Heart right ventricle (tissue), 16 donors: ENCODE data around the gene CPA2. TPM values are rescaled to one million over a fixed set of nuclear protein-coding genes. Genes with fewer than 3 reads are reported as not detected.

Experiments used
- ATAC-seq, 8 donors: fragments of 200-7000 bp; cut with Tn5 transposase; one replicate each; pipeline ENCODE4 v1.9.1; 2020; ENCODE audit warnings: mild to moderate bottlenecking in 8 of 8, moderate library complexity in 8 of 8, moderate number of reproducible peaks in 1 of 8
- DNase-seq, 2 donors: peaks; one replicate each; pipeline ENCODE4 v3.0.0-alpha.2; 2020
- H3K27ac ChIP-seq, 10 donors: fragments of 200-600 bp; sonication (generic) in 2 of 10; one replicate each; pipeline versions ENCODE4 v1.5.0 to v1.8.0; 2020 to 2022; ENCODE audit warnings: mild to moderate bottlenecking in 3 of 10
- H3K27me3 ChIP-seq, 7 donors: fragments of 200-600 bp; one replicate each; pipeline ENCODE4 v1.8.0; 2021 to 2022; ENCODE audit warnings: mild to moderate bottlenecking in 2 of 7
- H3K36me3 ChIP-seq, 9 donors: fragments of 200-600 bp; sonication (generic) in 1 of 9; one replicate each; pipeline versions ENCODE4 v1.5.0 to v1.8.0; 2020 to 2022; ENCODE audit warnings: mild to moderate bottlenecking in 2 of 9
- H3K4me1 ChIP-seq, 9 donors: fragments of 200-600 bp; sonication (generic) in 1 of 9; one replicate each; pipeline versions ENCODE4 v1.5.0 to v1.8.0; 2020 to 2022; ENCODE audit warnings: mild to moderate bottlenecking in 4 of 9
- H3K4me3 ChIP-seq, 10 donors: fragments of 200-600 bp; sonication (generic) in 2 of 10; one replicate each; pipeline versions ENCODE4 v1.5.0 to v1.8.0; 2020 to 2022; ENCODE audit warnings: mild to moderate bottlenecking in 7 of 10, moderate library complexity in 2 of 10
- H3K9me3 ChIP-seq, 11 donors: fragments of 200-600 bp in 10 of 11; sonication (generic) in 2 of 11; one replicate each; pipeline versions ENCODE4 v1.5.0 to v1.8.0; 2013 to 2022; ENCODE audit warnings: mild to moderate bottlenecking in 2 of 11, control low read depth in 1 of 11, moderate library complexity in 1 of 11
- WGBS, 2 donors: extraction: QIAGEN DNeasy Blood & Tissue Kit; methylation state at CpG; one replicate each; pipeline ENCODE4 v1.1.7; 2013; ENCODE audit warnings: inconsistent platforms in 1 of 2; 5-methylcytosine and 5-hydroxymethylcytosine counted together
- intact Hi-C, 10 donors: fragments of 100-400 bp; cut with DNase I; formaldehyde crosslinking; loops; one replicate each; pipeline versions ENCODE4 v1.11.1 to v1.14.2; 2022
- polyA plus RNA-seq, 2 donors: library from polyadenylated mRNA; stranded (reverse); fragments of 200-250 nt; gene quantifications; one replicate each; pipeline ENCODE4 v1.2.3, GENCODE V29; 2013
- total RNA-seq, 10 donors: library from RNA; stranded (reverse); fragmentation: NEBNext Ultra II Directional in 3 of 10; extraction: Animal tissue kit (Norgen Biotek cat#: 25700) in 3 of 10; gene quantifications; one replicate each; pipeline versions ENCODE4 v1.2.1 to v1.2.4, GENCODE V29; 2021 to 2023
- TF ChIP-seq, protein P1 (sequence below), 9 donors: fragments of 200-600 bp; sonication (generic) in 2 of 9; IDR thresholded peaks; one replicate each; pipeline versions ENCODE4 v1.5.0 to v1.8.0; 2021 to 2022; ENCODE audit warnings: antibody characterized with exemption in 9 of 9, mild to moderate bottlenecking in 5 of 9, moderate library complexity in 1 of 9
- donor health status: Arrhythmogenic right ventricular cardiomyopathy.
- donor health status: ischemic (EF 13 %, LVEDD 7.1; RV severe dilation, severe dysfunction).
- donor health status: healthy with polysubstance abuse.
- donor health status: DM: no; HTN: yes; CAD: no.
- donor health status: DM: no; HTN: no; CAD: no.
- donor health status: ischemic (EF 25% LVEDD 6.9; RV normal size, moderate dysfunction).
- donor health status: ischemic (EF 25% LVEDD 5.7; RV mildly dilated, moderate dysfunction).
- donor health status: healthy.
- donor health status: DM: yes; HTN: yes; CAD: no.
- donor health status: Ischemic cardiomyopathy.
- donor health status: ischemic (EF 35%, LVEDD 5.7; RV mildly dilated, moderate dysfunction).
- donor health status: nonischemic (EF 11% LVEDD 7.7; RV severe dilation, severe dysfunction).
- donor health status: DM: yes; HTN: yes; CAD: no.
- donor health status: PGD.
- donor health status: ischemic (EF 29% LVEDD 5.4; RV normal size, mild dysfunction).
- donor health status: nonischemic (EF 23%, LVEDD 6.1; RV moderate dilation, normal function).

Gene CPA2
- total and polyA plus RNA-seq, 12 donors: 0.23 to 1.1 (median 0.89) TPM; not detected in 4

DNA sequence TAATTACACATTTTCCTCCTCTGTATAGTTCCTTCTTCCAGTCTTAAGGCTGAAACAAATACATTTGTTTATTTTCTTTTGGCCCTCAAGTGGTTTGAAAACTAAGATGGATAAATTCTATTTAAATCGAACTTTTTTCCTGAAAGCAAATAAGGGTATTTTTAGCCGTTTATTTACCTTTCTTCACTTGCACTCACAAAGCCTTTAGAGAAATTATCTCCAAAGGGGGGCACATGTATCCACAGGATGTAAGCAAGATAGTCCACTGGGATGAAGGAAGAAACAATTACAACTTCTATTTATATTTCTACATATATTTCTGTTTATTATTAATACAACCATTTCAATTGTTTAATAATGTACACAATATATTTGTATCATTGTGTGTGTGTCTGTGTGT lies 36.5 kb downstream of the CPA2 start:
- H3K36me3 ChIP-seq: no peaks in the 10 kb centered on the region
- no peaks in the 10 kb centered on the region for H3K4me1 ChIP-seq
- no peaks in the 10 kb centered on the region for H3K9me3 ChIP-seq
- H3K27ac ChIP-seq: no peak overlapping the region
- H3K4me3 ChIP-seq: no peak overlapping the region
- intact Hi-C loops: no loop called here
- TF ChIP-seq, protein P1, sequence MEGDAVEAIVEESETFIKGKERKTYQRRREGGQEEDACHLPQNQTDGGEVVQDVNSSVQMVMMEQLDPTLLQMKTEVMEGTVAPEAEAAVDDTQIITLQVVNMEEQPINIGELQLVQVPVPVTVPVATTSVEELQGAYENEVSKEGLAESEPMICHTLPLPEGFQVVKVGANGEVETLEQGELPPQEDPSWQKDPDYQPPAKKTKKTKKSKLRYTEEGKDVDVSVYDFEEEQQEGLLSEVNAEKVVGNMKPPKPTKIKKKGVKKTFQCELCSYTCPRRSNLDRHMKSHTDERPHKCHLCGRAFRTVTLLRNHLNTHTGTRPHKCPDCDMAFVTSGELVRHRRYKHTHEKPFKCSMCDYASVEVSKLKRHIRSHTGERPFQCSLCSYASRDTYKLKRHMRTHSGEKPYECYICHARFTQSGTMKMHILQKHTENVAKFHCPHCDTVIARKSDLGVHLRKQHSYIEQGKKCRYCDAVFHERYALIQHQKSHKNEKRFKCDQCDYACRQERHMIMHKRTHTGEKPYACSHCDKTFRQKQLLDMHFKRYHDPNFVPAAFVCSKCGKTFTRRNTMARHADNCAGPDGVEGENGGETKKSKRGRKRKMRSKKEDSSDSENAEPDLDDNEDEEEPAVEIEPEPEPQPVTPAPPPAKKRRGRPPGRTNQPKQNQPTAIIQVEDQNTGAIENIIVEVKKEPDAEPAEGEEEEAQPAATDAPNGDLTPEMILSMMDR (IDR thresholded peaks at IDR 0.05): no peak
- ATAC-seq (no peak), DNase-seq (no peak)
- peaks cover 0 to 5% (median 0%) of the 10 kb centered on the region in 7 donors for H3K27me3 ChIP-seq
- WGBS, 2 donors: 44 to 56% methylated on average over 2 of the region's 2 CpGs

DNA sequence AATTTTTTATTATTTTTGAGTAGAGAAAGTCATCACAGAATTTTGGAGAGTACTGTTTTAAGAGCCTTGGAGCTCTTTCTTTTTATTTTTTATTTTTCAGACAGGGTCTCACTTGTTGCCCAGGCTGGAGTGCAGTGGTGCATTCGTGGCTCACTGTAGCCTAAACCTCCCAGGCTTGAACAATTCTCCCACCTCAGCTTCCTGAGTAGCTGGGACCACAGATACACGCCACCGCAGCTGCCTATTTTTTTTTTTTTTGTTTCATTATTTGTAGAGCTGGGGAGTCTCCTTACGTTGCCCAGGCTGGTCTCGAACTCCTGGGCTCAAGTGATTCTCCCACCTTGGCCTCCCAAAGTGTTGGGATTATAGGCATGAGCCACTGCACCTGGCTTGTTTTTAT lies 36.9 kb downstream of the CPA2 start:
- TF ChIP-seq, protein P1 (IDR thresholded peaks at IDR 0.05): no peak
- peaks cover 0 to 5% (median 0%) of the 10 kb centered on the region in 7 donors for H3K27me3 ChIP-seq
- WGBS, 2 donors: 71 to 79% methylated on average over 5 of the region's 5 CpGs
- DNase-seq (no peak), ATAC-seq (no peak)
- no peaks in the 10 kb centered on the region for H3K9me3 ChIP-seq
- H3K4me1 ChIP-seq: no peaks in the 10 kb centered on the region
- H3K36me3 ChIP-seq: no peaks in the 10 kb centered on the region
- no peak overlapping the region for H3K27ac ChIP-seq
- no peak overlapping the region for H3K4me3 ChIP-seq
- intact Hi-C loops: no loop called here

DNA sequence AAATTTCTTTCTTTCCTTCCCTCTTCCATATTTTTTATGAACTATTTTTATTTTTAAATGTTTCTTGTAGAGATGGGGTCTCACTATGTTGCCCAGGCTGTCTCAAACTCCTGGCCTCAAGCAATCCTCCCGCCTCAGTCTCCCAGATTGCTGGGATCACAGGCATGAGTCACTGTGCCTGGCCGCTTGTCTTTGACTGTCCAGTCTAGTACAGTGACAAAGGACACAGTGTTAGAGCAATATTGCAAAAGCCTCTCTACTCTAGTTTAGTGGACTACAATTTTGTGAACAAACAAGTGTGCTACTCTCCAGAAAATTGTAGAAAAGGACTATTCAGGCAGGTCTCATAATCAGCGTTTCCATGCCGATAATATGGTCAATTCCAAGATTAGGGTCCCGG lies 37.3 kb downstream of the CPA2 start:
- DNase-seq: no peak
- intact Hi-C loops: no loop called here
- no peak overlapping the region for H3K27ac ChIP-seq
- 79 to 87% methylated on average over 5 of the region's 5 CpGs for WGBS, 2 donors
- no peaks in the 10 kb centered on the region for H3K9me3 ChIP-seq
- H3K4me3 ChIP-seq: no peak overlapping the region
- TF ChIP-seq, protein P1 (IDR thresholded peaks at IDR 0.05): no peak
- ATAC-seq: no peak
- no peaks in the 10 kb centered on the region for H3K4me1 ChIP-seq
- no peaks in the 10 kb centered on the region for H3K36me3 ChIP-seq
- H3K27me3 ChIP-seq: peaks cover 0 to 5% (median 0%) of the 10 kb centered on the region in 7 donors

DNA sequence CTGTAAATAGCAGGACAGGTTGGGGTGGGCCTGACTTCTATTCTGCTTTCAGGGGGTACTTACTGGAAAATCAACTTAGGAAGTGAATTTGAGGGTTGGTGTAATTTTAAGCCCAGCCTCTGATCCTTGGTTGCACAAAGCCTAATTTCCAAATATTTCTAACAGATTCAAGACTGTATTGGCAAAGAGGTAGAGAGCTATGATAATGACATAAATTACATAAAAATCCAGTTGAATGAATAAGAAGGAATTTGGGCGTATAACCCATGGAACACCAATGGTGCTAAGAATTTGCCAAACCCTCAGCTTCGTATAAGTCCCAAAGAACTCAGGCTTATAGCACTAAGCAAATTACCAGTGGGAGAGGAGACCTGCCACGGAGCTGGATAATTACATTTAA lies 38.2 kb downstream of the CPA2 start:
- Histone ChIP-seq H3K4me1 (no peaks in the 10 kb centered on the region), H3K36me3 (no peaks in the 10 kb centered on the region), H3K9me3 (no peaks in the 10 kb centered on the region), H3K27ac (no peak overlapping the region), H3K4me3 (no peak overlapping the region), H3K27me3 (peaks cover 0 to 5% (median 0%) of the 10 kb centered on the region in 7 donors)
- WGBS, 2 donors: 92 to 93% methylated on average over 3 of the region's 3 CpGs
- ATAC-seq (no peak), DNase-seq (no peak)
- TF ChIP-seq, protein P1 (IDR thresholded peaks at IDR 0.05): no peak
- intact Hi-C loops: no loop called here
